Measurements from ENCODE around the gene XKR3. TPM values are rescaled to one million over a fixed set of nuclear protein-coding genes. Genes with fewer than 3 reads are reported as not detected.
A peak's percentile ranks its signal among the peaks of the same experiment; 100 is the strongest.
"Not testable (repeated sequence)": the region's sequence is repeated elsewhere in the genome, so short reads cannot be mapped to it uniquely, and the experiment has no call there.

The XKR3 gene
- not detected for polyA plus RNA-seq (2013, experiment 1 of 2)
- polyA plus RNA-seq (2013, experiment 2 of 2), result not detected

- Histone ChIP-seq H3K27ac (ENCODE audit: low read length, poor library complexity, severe bottlenecking) (no peak within 1 kb of the TSS), H2BK120ac (ENCODE audit: low read depth, low read length) (no peak within 1 kb of the TSS), H3K4me2 (ENCODE audit: low read length, poor library complexity, severe bottlenecking) (no peak within 1 kb of the TSS), H3K79me1 (replicated peaks; ENCODE audit: low read length, poor library complexity, severe bottlenecking) (no peaks in the 10 kb centered on the region), H3K23ac (ENCODE audit: low read length in 2 of 2) (no peak within 1 kb of the TSS), H3K18ac (ENCODE audit: low read depth in 1 of 2, low read length in 2 of 2) (no peak within 1 kb of the TSS), H4K91ac (ENCODE audit: low read length) (no peak within 1 kb of the TSS), H3K14ac (ENCODE audit: low read length in 2 of 2) (no peak within 1 kb of the TSS), H3K36me3 (ENCODE audit: control insufficient read depth in 1 of 2, insufficient read depth in 2 of 2, low read depth in 1 of 2, low read length in 2 of 2) (no peaks in the 10 kb centered on the region), H4K8ac (ENCODE audit: low read length) (no peak within 1 kb of the TSS), H2BK12ac (ENCODE audit: low read length in 2 of 2) (no peak within 1 kb of the TSS), H2BK5ac (ENCODE audit: low read depth, low read length, poor library complexity, severe bottlenecking) (no peak within 1 kb of the TSS), H2AK5ac (ENCODE audit: low read length, severe bottlenecking) (no peak within 1 kb of the TSS), H2AFZ (ENCODE audit: low read depth, low read length) (no peak within 1 kb of the TSS), H3K27me3 (ENCODE audit: control insufficient read depth in 1 of 2, insufficient read depth in 1 of 2, low read length in 2 of 2) (no peaks in the 10 kb centered on the region), H3K9me3 (ENCODE audit: control insufficient read depth, low read length) (no peaks in the 10 kb centered on the region), H3K4me3 (ENCODE audit: insufficient read depth in 1 of 2, low read depth in 1 of 2, low read length in 2 of 2) (peak within 1 kb of the TSS in 1 of 2 experiments; percentile 67), H3K4me1 (ENCODE audit: control insufficient read depth, insufficient read depth, low read depth, low read length) (no peaks in the 10 kb centered on the region), H3K4ac (ENCODE audit: low read depth in 1 of 2, low read length in 2 of 2) (no peak within 1 kb of the TSS), H2BK15ac (ENCODE audit: low read depth, poor library complexity, severe bottlenecking) (no peak within 1 kb of the TSS), H3K9ac (ENCODE audit: low read length) (peak within 1 kb of the TSS; percentile 83)
- no peak for DNase-seq
- 40% methylated on average over 7 of the region's 9 CpGs for WGBS
These were observed at the start of gene XKR3 for GRCh38 chr22:16824716-16825687. Gene XKR3, minus strand, starts transcription at chr22:16825411. Its CDS starts 17,338 bp downstream, at chr22:16808073.

- not testable (repeated sequence) for H2BK120ac ChIP-seq (ENCODE audit: low read depth, low read length); DNase-seq; H2AFZ ChIP-seq (ENCODE audit: low read depth, low read length); H3K9me3 ChIP-seq (ENCODE audit: control insufficient read depth, low read length); H3K23ac ChIP-seq (ENCODE audit: low read length in 2 of 2); H3K4me1 ChIP-seq (ENCODE audit: control insufficient read depth, insufficient read depth, low read depth, low read length); H3K4me3 ChIP-seq (ENCODE audit: insufficient read depth in 1 of 2, low read depth in 1 of 2, low read length in 2 of 2); H4K8ac ChIP-seq (ENCODE audit: low read length); H3K4ac ChIP-seq (ENCODE audit: low read depth in 1 of 2, low read length in 2 of 2); H2BK5ac ChIP-seq (ENCODE audit: low read depth, low read length, poor library complexity, severe bottlenecking); H3K27me3 ChIP-seq (ENCODE audit: control insufficient read depth in 1 of 2, insufficient read depth in 1 of 2, low read length in 2 of 2); H2BK15ac ChIP-seq (ENCODE audit: low read depth, poor library complexity, severe bottlenecking); H3K36me3 ChIP-seq (ENCODE audit: control insufficient read depth in 1 of 2, insufficient read depth in 2 of 2, low read depth in 1 of 2, low read length in 2 of 2); H3K27ac ChIP-seq (ENCODE audit: low read length, poor library complexity, severe bottlenecking); H3K18ac ChIP-seq (ENCODE audit: low read depth in 1 of 2, low read length in 2 of 2); H2BK12ac ChIP-seq (ENCODE audit: low read length in 2 of 2); H3K79me1 ChIP-seq (replicated peaks; ENCODE audit: low read length, poor library complexity, severe bottlenecking); H2AK5ac ChIP-seq (ENCODE audit: low read length, severe bottlenecking); H3K4me2 ChIP-seq (ENCODE audit: low read length, poor library complexity, severe bottlenecking); H4K91ac ChIP-seq (ENCODE audit: low read length); H3K14ac ChIP-seq (ENCODE audit: low read length in 2 of 2)
- peak overlapping the region; percentile 57 for H3K9ac ChIP-seq (ENCODE audit: low read length)
- 53% methylated on average over 5 of the region's 6 CpGs for WGBS
These were observed 44.4 kb upstream of the XKR3 start for GRCh38 chr22:16869640-16870039.

GRCh38 chr22:16866167-16866566 lies 41.0 kb upstream of the XKR3 start:
- Histone ChIP-seq H3K4me2 (ENCODE audit: low read length, poor library complexity, severe bottlenecking) (no peak overlapping the region), H3K18ac (ENCODE audit: low read depth in 1 of 2, low read length in 2 of 2) (no peak overlapping the region), H4K8ac (ENCODE audit: low read length) (no peak overlapping the region), H3K9ac (ENCODE audit: low read length) (no peak overlapping the region), H2BK15ac (ENCODE audit: low read depth, poor library complexity, severe bottlenecking) (no peak overlapping the region), H2BK12ac (ENCODE audit: low read length in 2 of 2) (no peak overlapping the region), H3K9me3 (ENCODE audit: control insufficient read depth, low read length) (no peaks in the 10 kb centered on the region), H2BK120ac (ENCODE audit: low read depth, low read length) (no peak overlapping the region), H3K4me3 (ENCODE audit: insufficient read depth in 1 of 2, low read depth in 1 of 2, low read length in 2 of 2) (peak overlapping the region in 1 of 2 experiments; percentile 8), H3K23ac (ENCODE audit: low read length in 2 of 2) (no peak overlapping the region), H3K14ac (ENCODE audit: low read length in 2 of 2) (no peak overlapping the region), H4K91ac (ENCODE audit: low read length) (no peak overlapping the region), H3K4ac (ENCODE audit: low read depth in 1 of 2, low read length in 2 of 2) (no peak overlapping the region), H2BK5ac (ENCODE audit: low read depth, low read length, poor library complexity, severe bottlenecking) (no peak overlapping the region), H3K4me1 (ENCODE audit: control insufficient read depth, insufficient read depth, low read depth, low read length) (no peaks in the 10 kb centered on the region), H3K36me3 (ENCODE audit: control insufficient read depth in 1 of 2, insufficient read depth in 2 of 2, low read depth in 1 of 2, low read length in 2 of 2) (no peaks in the 10 kb centered on the region), H3K27ac (ENCODE audit: low read length, poor library complexity, severe bottlenecking) (no peak overlapping the region), H3K79me1 (replicated peaks; ENCODE audit: low read length, poor library complexity, severe bottlenecking) (no peaks in the 10 kb centered on the region), H2AFZ (ENCODE audit: low read depth, low read length) (no peak overlapping the region), H2AK5ac (ENCODE audit: low read length, severe bottlenecking) (no peak overlapping the region), H3K27me3 (ENCODE audit: control insufficient read depth in 1 of 2, insufficient read depth in 1 of 2, low read length in 2 of 2) (no peaks in the 10 kb centered on the region)
- no peak for DNase-seq
- 59% methylated on average over 3 of the region's 3 CpGs for WGBS

DNA sequence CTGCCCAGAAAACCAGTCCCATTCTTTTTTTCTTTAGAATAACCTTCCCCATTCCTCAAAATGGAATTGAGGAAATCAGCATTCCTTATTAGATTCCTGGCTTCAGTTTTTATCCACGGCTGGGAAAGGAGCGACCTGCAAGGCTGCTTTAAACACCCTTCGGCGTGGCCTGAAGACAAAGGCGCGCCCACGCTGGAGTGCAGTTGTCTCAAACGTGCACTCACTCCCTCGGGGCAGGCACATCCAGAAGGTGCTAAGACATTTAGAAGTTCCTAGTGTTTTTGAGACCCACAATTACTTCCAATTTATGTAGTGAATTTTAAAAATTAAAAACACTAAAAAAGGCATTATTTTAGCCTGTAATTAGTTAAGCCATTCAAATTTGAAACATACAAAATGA lies 31.6 kb upstream of the XKR3 start:
- not testable (repeated sequence) for H3K4ac ChIP-seq (ENCODE audit: low read depth in 1 of 2, low read length in 2 of 2); H3K14ac ChIP-seq (ENCODE audit: low read length in 2 of 2); H2AK5ac ChIP-seq (ENCODE audit: low read length, severe bottlenecking); H2AFZ ChIP-seq (ENCODE audit: low read depth, low read length); H3K9ac ChIP-seq (ENCODE audit: low read length); H2BK15ac ChIP-seq (ENCODE audit: low read depth, poor library complexity, severe bottlenecking); H3K4me3 ChIP-seq (ENCODE audit: insufficient read depth in 1 of 2, low read depth in 1 of 2, low read length in 2 of 2); H3K79me1 ChIP-seq (replicated peaks; ENCODE audit: low read length, poor library complexity, severe bottlenecking); H3K4me2 ChIP-seq (ENCODE audit: low read length, poor library complexity, severe bottlenecking); H2BK12ac ChIP-seq (ENCODE audit: low read length in 2 of 2); H2BK5ac ChIP-seq (ENCODE audit: low read depth, low read length, poor library complexity, severe bottlenecking); H3K36me3 ChIP-seq (ENCODE audit: control insufficient read depth in 1 of 2, insufficient read depth in 2 of 2, low read depth in 1 of 2, low read length in 2 of 2); H3K27me3 ChIP-seq (ENCODE audit: control insufficient read depth in 1 of 2, insufficient read depth in 1 of 2, low read length in 2 of 2); H3K18ac ChIP-seq (ENCODE audit: low read depth in 1 of 2, low read length in 2 of 2); H2BK120ac ChIP-seq (ENCODE audit: low read depth, low read length); H4K91ac ChIP-seq (ENCODE audit: low read length); H3K9me3 ChIP-seq (ENCODE audit: control insufficient read depth, low read length); H4K8ac ChIP-seq (ENCODE audit: low read length); H3K23ac ChIP-seq (ENCODE audit: low read length in 2 of 2); DNase-seq; H3K27ac ChIP-seq (ENCODE audit: low read length, poor library complexity, severe bottlenecking); H3K4me1 ChIP-seq (ENCODE audit: control insufficient read depth, insufficient read depth, low read depth, low read length)
- 91% methylated on average over 7 of the region's 9 CpGs for WGBS
